ENCODE data around the gene OPTC. TPM values are rescaled to one million over a fixed set of nuclear protein-coding genes. Genes with fewer than 3 reads are reported as not detected.

The OPTC gene
- total RNA-seq, 3 donors from 2014 or later (not counting 1 experiment from before 2014, with no cell fraction given): not detected

GRCh38 chr1:203451836-203452784 is 41.8 kb upstream of the OPTC start:
- Mint-ChIP-seq H3K4me1 (no peaks in the 10 kb centered on the region), H3K27ac (no peak overlapping the region), H3K9me3 (no peaks in the 10 kb centered on the region), H3K4me3 (no peak overlapping the region), H3K27me3 (ENCODE audit: low read depth in 2 of 2) (peaks cover 14 to 28% of the 10 kb centered on the region in 2 donors), H3K36me3 (no peaks in the 10 kb centered on the region)
- no peak overlapping the region for H3K4me3 ChIP-seq (ENCODE audit: low read length)
- DNase-seq (no peak), ATAC-seq (no peak)
- H3K9me3 ChIP-seq (ENCODE audit: control insufficient read depth, insufficient read depth, low read length): no peaks in the 10 kb centered on the region
- no peak overlapping the region for H3K27ac ChIP-seq (ENCODE audit: low read length)
- intact Hi-C loops (cut with micrococcal nuclease): no loop called here
- peaks cover 3% of the 10 kb centered on the region for H3K27me3 ChIP-seq (ENCODE audit: control insufficient read depth, insufficient read depth, low read length)
- H3K36me3 ChIP-seq (ENCODE audit: control insufficient read depth, insufficient read depth, low read length): no peaks in the 10 kb centered on the region
- no peaks in the 10 kb centered on the region for H3K4me1 ChIP-seq (ENCODE audit: control insufficient read depth, insufficient read depth, low read length)
- no peak for TF ChIP-seq CTCF (IDR thresholded peaks at IDR 0.05)
- WGBS (ENCODE audit: insufficient coverage): 56% methylated on average over 2 of the region's 2 CpGs

- Histone ChIP-seq H3K4me3 (ENCODE audit: low read length) (no peak overlapping the region), H3K27ac (ENCODE audit: low read length) (no peak overlapping the region), H3K27me3 (ENCODE audit: control insufficient read depth, insufficient read depth, low read length) (peaks cover 3% of the 10 kb centered on the region), H3K4me1 (ENCODE audit: control insufficient read depth, insufficient read depth, low read length) (no peaks in the 10 kb centered on the region), H3K9me3 (ENCODE audit: control insufficient read depth, insufficient read depth, low read length) (no peaks in the 10 kb centered on the region), H3K36me3 (ENCODE audit: control insufficient read depth, insufficient read depth, low read length) (no peaks in the 10 kb centered on the region)
- ATAC-seq (no peak), DNase-seq (no peak)
- TF ChIP-seq CTCF (IDR thresholded peaks at IDR 0.05): no peak
- Mint-ChIP-seq H3K4me1 (no peaks in the 10 kb centered on the region), H3K36me3 (no peaks in the 10 kb centered on the region), H3K27ac (no peak overlapping the region), H3K4me3 (no peak overlapping the region), H3K27me3 (ENCODE audit: low read depth in 2 of 2) (peaks cover 14 to 23% of the 10 kb centered on the region in 2 donors), H3K9me3 (no peaks in the 10 kb centered on the region)
- 92% methylated on average over 4 of the region's 5 CpGs for WGBS (ENCODE audit: insufficient coverage)
- intact Hi-C loops (cut with micrococcal nuclease): no loop called here
Measured at GRCh38 chr1:203453016-203453415, 40.9 kb upstream of the OPTC start.

GRCh38 chr1:203453616-203454015 is 40.3 kb upstream of the OPTC start:
- intact Hi-C loops (cut with micrococcal nuclease): no loop called here
- 72% methylated on average over 5 of the region's 5 CpGs for WGBS (ENCODE audit: insufficient coverage)
- no peak overlapping the region for H3K27ac Mint-ChIP-seq

More at GRCh38 chr1:203453616-203454015, 40.3 kb upstream of the OPTC start:
- Histone ChIP-seq H3K36me3 (ENCODE audit: control insufficient read depth, insufficient read depth, low read length) (no peaks in the 10 kb centered on the region), H3K27me3 (ENCODE audit: control insufficient read depth, insufficient read depth, low read length) (peaks cover 3% of the 10 kb centered on the region), H3K4me1 (ENCODE audit: control insufficient read depth, insufficient read depth, low read length) (no peaks in the 10 kb centered on the region), H3K4me3 (ENCODE audit: low read length) (no peak overlapping the region), H3K27ac (ENCODE audit: low read length) (no peak overlapping the region), H3K9me3 (ENCODE audit: control insufficient read depth, insufficient read depth, low read length) (no peaks in the 10 kb centered on the region)
- TF ChIP-seq CTCF (IDR thresholded peaks at IDR 0.05): no peak
- Mint-ChIP-seq H3K9me3 (no peaks in the 10 kb centered on the region), H3K27me3 (ENCODE audit: low read depth in 2 of 2) (peaks cover 13 to 28% of the 10 kb centered on the region in 2 donors), H3K4me1 (no peaks in the 10 kb centered on the region), H3K36me3 (no peaks in the 10 kb centered on the region), H3K4me3 (no peak overlapping the region)
- ATAC-seq: no peak
- no peak for DNase-seq
